SW480 (cell line): ENCODE results near the gene AKR7A2.
A peak's percentile ranks its signal among the peaks of the same experiment; 100 is the strongest.

Experiments
- DNase-seq: peaks from one replicate; pipeline ENCODE4 v3.0.0-alpha.2; 2016; ENCODE audit warnings: low spot score

The AKR7A2 gene

DNA sequence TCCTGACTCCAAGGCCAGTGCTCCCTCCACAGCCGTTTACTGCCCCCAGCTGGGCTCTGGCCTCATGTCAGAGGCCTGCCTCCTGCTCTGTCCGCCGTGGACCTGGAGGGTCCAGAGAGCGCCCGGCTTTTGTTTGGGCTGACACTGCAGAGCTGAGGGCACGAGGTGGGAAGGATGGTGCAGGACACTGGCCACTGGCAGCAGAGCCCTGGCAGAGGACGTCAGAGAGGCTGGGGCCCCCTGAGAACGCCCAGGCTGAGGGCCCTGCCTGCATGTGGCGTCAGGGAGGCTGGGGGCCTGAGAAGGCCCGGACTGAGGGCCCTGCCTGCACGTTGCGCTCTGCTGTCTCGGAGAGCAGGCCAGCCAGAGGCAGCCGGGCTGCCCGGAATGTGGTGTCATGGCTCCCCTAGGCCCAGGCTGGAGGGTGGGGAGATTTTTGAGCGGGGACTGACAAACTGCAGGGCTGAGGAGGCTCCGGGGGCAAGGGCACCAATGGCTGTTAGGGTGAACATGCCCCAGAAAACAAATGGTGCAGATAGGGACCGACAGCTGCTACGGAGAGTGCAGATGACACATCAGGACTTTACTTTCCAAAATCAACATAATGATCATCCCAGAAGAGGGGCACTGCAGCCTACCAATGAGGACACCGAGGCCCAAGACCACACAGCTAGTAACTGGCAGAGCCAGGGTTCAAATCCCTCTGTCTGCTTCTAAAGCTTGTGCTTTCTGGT is 31.8 kb upstream of the AKR7A2 start:
- DNase-seq: no peak

DNA sequence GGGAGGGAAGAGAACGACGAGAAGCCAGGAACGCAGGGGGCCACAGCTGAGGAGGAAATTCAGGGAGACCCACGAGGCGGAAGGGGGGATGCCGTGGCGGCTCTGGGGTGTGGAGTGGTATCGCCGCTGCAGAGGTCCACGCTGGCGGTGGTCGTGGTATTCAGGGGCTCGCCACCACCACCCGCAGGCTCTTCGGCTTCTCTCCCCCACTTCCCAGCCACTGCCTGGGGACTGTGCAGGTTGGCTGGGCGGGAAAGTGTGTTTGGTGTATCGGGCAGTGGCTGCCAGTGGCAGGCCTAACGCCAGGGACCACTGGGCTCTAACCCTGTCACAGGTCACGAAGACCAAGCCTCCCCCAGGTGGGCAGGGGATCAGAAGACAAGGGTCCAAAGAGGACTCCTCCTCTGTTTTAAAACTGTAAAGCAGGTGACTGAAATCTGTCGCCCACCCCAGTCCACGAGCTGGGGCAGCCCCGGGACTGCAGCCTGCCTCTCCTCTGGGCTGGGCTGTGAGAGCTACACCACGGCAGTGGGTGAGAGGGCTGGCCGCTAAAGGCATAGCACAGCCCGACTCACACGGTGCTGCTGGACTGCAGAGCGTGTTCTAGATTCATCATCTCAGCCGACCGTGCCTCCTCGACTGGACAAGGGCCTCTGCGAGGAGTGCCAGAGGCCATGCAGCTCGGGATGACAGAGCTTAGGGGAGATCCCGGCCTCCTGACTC is 31.1 kb upstream of the AKR7A2 start:
- DNase-seq: no peak

DNA sequence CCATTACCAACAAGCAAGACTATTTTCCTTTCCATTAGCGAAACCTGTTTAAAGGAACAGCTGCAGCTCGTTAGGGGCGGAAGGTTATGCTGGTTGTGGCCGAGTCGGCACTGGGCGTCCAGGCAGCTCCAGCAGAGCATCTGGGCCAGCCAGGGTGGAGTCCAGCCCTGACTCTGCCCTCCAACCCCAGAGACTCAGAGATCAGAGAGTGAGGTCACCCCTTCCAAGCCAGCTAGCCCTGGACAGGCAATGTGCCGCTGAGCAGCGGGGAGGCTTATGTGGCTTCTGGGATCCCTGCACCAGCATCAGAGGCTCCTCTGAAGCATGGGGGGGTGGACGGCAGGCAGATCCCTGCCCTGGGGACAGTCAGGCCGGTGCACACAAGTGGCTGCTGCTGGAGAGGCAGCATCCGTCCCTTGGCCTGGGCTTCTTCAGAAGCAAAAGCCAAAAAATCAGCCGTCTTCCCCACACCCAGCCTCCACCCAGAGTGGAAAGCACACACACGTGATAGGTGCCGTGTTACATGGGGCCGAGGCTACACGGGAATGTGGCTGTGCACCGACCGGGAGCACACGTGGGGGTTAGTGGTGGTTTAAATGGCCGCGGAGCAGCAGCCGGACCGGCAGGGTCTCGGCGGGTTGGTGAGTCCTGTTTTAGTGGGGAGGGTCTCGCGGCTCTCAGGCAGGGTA is 30.3 kb upstream of the AKR7A2 start:
- no peak for DNase-seq

DNA sequence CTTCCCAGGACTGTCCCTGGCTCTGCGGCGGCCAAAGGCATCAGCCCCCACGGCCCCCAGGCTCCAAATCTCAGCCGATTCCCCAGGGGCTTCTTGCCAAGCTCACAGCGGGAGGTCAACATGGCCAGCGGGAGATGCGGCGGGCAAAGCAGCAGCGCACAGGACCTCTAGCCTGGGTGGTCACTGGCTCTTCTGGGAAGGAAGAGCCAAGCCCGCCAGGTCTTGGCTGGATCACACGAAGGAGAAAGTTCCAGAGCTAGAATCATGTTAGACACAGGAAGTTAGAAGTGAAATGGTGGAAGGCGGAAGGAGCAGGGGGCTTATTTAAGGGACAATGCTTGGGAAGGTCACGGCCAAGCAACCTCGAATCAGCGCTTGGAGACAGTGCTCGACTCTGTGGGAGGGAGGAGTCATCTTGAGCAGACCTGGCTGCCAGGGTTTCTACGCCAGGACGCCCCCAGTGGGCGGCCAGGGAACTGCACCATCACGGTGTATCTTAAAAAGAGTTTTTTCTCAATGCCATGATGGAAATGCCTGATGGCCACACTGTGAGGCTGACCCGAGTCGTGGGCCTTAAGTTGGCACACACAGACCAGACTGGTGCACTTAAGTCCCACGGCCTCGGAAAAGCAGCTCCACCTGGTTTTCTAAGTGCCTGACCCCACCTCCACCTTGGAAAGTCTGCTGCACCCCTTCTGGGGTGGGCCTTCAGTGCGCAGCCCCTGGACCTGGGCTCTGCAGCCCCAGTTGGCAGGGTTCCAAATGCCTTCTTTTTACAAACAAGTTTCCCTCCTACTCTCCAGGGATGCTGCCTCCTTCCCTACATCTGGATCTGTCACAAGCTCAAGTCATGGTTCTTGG is 29.5 kb upstream of the AKR7A2 start:
- DNase-seq: peak; percentile 45

DNA sequence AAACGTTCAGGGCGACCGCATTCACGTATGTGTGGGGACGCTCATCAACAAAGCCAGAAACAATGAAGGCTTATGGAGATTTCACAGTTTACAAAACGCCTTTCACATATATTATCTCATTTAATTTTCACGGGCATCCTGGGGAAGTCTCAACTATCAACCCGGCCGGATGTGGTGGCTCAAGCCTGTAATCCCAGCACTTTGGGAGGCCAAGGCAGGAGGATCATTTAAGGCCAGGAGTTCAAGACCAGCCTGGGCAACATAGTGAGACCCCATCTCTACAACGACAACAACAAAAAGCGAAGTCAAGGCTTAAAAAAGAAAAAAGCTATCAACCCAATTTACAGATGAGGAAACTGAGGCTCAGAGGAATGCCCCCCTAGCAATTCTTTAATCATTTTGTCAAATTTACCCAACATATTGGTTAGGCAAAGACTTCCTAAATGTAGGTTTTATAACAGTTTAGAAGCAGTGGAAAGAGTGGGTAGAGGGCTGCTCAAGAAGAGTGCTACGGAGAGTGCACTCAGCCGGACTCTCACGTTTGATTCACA is 28.5 kb upstream of the AKR7A2 start:
- DNase-seq: no peak

DNA sequence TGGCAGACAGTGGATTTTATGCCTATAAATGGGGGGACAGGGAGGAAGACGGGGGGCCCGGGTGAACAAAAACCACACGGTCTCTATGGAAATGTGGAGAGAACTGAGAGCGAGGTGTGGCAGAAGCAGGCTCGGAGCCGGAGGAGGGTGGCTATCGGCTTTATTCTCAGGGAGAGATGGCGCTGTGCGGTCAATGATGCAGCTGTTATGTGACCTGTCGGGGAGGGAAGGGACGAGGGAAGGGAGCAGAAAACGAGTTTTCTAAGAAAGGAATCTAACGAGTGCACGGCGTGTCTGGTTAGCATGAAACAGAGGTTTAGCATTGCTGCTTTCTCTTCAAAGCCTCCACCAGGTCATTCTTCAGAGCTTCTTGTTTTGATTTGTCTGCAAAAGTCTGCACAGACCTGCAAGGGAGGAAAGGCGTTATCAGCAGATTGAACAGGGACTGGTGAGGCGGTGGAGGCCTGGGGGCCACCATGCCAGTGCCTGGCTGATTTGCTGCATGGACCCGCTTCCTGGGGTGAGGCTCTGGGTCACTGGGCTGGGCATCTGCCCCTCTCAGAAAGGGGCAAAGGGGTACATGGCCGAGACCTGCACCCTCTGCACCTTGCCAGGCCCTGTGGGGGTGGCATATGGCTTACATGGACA is 27.4 kb upstream of the AKR7A2 start:
- DNase-seq: no peak

DNA sequence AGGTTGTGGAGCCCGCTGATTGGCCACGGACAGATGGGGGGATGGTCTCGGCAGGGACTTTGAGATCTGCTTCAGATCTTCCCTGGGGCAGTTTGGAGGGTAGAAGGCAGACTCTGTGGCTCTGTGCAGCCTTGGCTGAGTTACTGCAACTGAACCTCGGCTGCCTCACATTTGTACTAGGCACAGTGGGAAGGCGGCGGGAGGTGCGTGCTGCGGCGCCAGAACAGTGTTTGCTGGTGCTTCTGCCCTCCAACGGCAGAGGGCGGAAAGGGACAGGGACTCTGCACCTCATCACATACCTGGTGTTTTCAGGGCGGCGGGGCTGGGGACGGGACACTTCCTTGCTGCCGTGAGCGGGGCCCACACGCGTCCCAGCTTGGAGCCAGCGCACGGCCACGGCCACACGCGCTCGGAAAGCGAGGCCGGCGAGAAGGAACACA is 26.4 kb upstream of the AKR7A2 start:
- no peak for DNase-seq

DNA sequence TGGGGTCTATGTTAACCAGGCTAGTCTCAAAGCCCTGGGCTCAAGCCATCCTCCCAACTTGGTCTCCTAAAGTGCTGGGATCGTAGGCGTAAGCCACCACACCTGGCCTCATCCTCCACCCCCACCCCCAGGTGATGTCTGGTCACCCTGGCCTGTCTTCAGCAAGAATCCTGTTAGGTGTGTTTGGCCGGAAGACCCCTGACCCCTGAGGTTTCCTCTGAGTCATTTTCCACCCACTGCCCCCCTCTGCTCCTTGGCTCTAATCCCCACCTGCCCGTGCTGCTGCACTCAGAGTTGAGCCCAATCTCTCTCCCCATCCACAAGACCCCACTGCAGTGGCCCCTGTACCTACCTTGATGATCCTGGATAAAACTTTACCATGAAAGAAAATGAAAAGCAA is 25.3 kb upstream of the AKR7A2 start:
- DNase-seq: no peak

DNA sequence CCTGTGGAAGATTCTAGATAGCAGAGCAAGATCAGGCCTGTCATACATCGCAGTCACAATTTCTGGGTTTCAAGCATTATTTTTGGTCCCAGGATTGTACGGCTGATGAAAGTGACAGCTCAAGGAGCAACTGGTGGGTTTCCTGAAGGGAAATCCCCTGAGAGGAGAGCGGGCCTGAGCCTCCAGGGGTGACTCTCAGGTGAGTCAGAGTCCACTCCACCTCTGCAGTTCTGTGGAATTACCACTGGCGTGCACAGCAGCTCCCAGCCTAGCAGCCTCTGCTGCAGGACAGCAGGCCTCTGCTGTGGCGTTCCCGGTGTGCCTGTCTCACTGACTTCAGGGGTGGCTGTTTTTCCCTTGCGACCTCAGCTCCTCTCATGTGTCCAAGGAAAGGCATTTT is 24.6 kb upstream of the AKR7A2 start:
- DNase-seq: peak; percentile 26

DNA sequence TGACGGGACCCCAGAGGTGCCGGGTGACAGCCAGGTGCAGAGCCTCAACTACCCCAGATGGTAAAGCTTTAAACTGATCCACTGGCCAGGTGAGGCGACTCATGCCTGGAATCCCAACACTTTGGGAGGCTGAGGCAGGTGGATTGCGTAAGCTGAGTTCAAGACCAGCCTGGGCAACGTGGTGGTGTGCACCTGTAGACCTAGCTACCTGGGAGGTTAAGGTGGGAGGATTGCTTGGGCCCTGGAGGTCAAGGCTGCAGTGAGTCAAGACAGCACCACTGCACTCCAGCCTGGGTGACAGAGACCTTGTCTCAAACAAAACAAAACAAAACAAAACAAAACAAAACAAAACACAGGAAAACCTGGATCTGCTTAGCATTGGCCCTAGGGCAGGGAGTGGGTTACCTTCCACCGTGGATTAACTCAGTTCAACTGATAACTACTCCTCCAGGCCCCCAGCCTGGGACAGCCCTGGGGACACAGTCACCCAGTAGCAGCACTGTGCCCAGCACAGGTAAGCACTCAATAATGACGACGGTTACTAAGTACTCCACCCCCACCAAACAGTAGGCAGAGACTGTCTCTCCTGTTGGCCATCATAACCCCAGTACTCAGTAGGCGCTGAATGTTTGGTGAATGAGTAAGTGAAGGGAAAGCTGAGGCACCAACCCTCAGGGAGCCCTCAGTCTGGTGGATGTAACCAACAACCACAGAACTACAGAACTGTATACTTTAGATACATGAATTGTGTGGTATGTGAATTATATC is 21.8 kb upstream of the AKR7A2 start:
- DNase-seq: no peak

DNA sequence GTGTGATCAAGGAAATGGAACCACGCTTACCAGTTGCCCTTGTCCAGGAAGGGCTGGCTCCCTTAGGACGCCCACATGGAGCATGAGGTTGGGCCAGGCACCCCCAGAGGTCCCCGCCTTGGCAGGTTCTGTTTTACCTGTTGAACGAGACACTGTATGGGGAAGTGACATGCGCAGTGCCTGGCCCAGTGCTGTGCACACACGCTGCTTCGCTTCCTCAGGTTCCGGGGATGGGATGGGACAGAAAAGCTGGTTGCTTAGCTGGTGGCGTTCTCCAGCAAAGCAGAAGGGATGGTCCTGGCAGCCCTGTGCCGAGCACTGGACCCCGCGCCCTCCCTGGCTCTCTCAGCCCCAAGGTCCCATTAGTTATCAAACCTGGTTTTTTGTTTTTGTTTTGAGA is 20.9 kb upstream of the AKR7A2 start:
- no peak for DNase-seq

DNA sequence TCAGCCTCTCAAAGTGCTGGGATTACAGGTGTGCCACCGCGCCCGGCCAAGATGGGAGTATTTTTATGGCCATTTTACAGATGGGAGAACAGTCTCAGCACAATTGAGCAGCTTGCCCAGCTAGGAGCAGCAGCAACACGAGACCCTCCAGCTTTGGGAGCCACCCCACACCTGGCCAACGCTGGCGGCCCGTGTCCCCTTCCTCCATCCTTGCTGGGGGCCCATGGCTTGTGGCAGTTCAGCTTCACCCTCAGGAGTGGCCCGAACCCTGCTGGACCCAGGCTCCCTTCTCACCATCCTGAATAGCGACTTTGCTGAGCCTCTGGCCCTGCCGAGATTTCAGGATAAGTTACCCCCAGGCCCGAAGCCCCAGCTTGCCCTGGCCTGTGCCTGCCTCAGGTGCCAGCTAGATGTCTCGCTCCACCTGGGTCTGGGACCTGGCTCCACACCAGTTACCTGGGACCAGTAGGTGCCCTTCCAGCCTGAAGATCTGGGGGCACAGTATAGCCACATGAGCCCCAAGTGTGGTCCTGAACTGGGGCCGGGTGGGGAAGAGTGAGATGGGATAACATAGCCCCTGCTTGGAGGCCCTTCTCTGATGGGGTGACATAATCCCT is 19.4 kb upstream of the AKR7A2 start:
- DNase-seq: no peak

DNA sequence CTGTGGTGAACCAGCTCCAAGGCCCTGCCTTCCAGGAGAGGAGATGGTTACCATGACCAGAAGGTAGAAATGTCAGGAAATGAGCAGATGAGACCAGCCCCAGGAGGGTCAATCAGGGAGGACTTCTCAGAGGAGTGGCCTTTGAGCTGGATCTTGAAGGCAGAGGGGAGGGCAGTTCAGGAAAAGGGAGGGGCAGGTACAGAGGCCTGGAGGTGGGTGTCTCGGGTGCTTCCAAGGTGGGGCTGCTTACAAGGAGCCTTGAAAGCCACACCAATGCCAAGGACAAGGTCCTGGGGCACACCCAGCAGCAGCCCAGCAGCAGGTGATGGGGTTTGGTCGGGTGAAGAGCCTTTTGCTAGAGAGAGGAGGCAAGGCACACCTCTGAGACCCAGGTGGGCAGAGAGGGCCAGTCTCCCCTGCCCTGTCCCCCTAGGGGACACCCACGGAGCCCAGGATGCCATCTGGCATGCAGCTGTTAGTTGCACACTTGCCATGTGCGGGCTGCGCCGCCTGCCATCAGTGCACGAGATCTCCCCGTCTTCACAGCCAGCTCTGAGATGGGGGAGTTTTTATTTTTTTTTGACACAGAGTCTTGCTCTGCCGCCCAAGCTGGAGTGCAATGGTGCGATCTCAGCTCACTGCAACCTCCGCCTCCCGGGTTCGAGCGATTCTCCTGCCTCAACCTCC is 18.6 kb upstream of the AKR7A2 start:
- no peak for DNase-seq

DNA sequence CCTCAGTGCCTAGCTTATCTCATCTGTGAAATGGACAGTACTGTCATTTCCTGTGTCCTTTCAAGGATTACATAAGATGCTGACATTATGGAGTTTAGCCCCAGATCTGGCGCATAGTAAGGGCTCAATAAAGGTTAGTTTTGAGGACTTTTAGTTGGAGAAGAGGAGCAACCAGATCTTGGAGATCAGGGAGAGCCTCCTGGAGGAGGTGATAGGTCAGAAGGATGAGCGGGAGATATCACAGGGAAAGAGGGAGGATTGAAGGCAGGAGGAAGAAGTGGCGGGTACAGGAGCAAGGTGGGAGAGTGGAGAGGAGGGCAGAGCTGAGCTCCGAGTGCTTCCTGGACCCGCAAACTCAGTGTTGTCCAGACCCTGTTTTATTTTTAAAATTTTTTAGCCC is 17.7 kb upstream of the AKR7A2 start:
- DNase-seq: no peak

DNA sequence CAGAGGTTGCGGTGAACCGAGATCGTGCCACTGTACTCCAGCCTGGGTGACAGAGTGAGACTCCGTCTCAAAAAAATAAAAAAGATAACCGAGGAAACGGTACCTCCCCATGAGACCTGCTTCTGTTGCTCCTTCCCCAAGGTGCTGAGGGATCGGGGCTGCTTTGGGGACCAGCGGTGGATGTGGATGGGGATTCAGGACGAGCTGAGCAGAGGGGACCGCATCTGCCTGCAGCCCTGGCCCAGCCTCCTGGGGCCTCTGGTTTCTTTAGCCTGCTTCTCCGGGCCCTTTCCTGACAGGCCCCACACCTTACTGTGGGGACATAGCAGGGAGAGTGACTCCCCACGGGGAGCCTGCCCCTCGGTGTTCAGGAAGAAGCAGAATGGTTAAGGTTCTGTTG is 17.2 kb upstream of the AKR7A2 start:
- no peak for DNase-seq

DNA sequence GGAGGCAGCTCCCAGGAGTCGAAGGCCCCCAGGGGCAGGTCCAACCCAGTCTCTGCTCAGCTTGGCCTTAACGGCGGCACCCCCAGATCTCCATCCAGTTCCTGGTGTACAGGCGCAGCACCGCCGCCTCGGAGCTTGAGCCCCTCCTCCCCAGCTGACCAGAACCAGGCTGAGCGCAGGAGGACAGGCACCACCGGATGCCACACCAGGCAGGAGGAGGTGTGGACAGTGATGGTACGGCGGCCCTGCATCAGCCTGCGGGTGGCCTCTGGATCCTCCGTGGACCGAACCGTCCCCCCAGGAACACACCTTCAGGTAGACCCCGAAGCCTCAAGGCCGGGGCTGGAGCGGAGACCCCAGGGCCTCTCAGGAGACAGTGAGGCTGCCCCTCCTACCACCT is 16.5 kb upstream of the AKR7A2 start:
- DNase-seq: no peak

DNA sequence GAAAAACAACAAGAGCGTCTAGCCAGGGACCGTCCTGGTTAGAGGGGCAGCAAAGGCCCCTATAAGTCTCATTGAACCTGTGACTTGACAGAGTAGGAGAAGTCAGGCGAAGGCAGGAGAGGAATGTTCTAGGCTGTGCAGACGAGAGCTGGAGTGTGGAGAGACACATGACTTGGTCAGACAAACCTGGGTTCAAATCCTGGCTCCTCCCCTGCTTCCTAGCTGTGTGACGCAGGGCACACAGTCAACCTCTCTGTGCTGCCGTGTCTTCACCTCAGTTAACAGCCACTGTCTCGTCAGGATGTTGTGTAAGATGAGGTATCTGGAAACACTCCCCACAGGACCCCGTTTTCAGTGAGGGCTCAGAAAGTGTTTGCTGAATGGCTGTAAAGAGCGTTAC is 15.8 kb upstream of the AKR7A2 start:
- DNase-seq: no peak

DNA sequence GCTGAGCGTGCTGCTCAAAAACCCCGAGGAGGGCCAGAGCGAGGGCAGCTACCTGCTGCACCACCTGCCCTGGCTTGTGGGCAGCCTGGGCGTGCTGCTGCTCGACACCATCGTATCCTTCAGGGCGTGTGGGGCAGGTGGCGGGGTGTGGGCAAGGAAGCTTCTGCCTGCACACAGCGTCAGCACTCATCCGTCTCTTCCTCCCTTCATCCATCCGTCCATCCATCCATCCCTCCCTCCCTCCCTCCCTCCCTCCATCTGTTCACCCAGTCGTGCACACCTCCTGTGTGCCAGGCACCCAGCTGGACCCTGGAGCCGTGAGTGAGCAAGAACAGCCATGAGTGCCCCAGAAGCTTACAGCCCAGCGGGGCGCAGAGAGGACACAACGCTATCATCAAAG is 15.4 kb upstream of the AKR7A2 start:
- no peak for DNase-seq

DNA sequence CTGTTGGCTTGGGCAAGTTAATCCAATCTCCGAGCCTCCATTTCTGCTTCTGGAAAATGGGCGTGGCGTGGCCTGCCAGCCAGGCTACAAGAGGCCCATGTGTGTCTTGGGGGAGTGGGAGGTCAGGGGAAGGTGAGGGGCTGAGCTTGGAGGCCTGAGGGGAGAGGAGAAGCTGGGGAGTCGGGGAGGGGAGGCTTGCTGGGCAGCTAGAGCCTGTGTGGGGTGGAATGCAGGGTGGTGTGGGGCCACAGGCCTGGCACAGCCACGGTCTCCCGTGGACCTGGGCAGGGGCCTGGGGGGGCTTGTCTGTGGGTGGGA is 14.8 kb upstream of the AKR7A2 start:
- no peak for DNase-seq
